GM12801 (cell line): ENCODE results near the gene EMP2.

Experiments used
- TF ChIP-seq, protein P1 (sequence below): IDR thresholded peaks from one replicate; pipeline ENCODE4 v1.5.1; 2011; ENCODE audit warnings: control low read depth; ENCODE audit not compliant: insufficient read length; ENCODE audit errors: extremely low read depth

Gene EMP2, protein sequence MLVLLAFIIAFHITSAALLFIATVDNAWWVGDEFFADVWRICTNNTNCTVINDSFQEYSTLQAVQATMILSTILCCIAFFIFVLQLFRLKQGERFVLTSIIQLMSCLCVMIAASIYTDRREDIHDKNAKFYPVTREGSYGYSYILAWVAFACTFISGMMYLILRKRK

DNA sequence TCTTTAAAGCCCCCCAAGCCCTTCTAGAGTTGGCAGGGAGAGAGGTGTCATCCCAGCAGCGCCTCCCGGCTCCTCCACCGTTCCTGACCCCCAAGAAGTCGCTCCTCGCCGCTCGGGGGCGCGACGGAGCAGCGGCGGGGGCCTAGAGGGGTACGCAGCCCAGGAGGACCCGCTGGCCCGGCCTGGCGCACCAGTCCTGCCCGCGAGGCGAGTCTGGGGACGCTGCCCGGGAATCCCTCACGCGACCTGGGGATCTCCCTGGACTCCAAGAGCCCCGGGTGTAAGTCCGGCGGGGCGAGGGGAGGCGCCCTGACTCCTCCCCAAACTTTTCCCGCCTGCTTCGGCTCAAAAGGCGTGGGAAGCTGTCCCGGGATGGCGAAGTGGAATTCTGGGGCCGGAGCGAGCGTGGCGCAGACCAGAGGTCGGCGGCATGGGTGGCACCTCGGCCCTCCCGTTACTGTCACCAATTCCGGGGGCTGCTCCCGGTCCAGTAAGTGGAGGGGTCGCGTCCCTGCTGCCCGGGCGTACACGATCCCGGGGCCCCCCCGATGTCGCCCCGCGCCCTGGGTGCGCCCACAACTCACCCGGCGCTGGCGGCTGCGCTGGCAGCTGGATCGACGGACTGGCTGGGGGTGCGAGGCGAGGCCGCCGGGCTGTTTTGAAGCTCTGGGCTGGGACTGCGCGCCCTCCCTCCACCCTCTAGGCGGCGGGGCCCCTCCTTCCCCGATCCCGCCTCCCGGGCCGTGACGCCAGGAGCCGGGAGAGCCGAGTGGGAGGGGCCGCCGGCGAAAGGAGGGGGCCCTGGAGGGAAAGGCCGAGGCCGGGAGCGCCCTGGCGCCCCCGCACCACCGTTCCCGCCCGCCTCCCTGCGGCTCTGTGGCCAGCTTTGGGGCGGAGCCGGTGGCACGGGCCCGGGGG lies at the start of gene EMP2:
Gene EMP2 (minus strand): TSS at position 634 of the 918 bp plus-strand sequence. CDS start 32,981 bp downstream, outside the sequence.
- TF ChIP-seq, protein P1, sequence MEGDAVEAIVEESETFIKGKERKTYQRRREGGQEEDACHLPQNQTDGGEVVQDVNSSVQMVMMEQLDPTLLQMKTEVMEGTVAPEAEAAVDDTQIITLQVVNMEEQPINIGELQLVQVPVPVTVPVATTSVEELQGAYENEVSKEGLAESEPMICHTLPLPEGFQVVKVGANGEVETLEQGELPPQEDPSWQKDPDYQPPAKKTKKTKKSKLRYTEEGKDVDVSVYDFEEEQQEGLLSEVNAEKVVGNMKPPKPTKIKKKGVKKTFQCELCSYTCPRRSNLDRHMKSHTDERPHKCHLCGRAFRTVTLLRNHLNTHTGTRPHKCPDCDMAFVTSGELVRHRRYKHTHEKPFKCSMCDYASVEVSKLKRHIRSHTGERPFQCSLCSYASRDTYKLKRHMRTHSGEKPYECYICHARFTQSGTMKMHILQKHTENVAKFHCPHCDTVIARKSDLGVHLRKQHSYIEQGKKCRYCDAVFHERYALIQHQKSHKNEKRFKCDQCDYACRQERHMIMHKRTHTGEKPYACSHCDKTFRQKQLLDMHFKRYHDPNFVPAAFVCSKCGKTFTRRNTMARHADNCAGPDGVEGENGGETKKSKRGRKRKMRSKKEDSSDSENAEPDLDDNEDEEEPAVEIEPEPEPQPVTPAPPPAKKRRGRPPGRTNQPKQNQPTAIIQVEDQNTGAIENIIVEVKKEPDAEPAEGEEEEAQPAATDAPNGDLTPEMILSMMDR, result no peak

DNA sequence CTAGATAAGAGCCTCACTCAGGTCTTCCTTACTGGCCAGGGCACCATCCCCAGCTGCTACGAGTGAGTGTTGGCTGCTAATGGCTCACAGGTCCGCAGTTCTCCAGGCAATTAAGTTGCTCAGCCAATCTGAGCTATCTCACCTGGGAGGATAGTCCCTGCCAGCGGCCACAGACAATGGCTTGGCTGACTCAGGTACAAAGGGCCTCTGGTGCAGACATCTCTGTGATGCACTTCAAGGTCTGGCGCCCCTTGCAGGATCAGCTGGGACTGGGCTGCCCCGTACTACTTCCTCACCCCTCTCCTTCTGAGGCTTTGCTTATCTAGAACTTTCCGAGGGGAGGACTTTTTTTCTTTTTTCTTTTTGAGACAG lies 49.2 kb upstream of the EMP2 start:
- TF ChIP-seq, protein P1, result no peak

DNA sequence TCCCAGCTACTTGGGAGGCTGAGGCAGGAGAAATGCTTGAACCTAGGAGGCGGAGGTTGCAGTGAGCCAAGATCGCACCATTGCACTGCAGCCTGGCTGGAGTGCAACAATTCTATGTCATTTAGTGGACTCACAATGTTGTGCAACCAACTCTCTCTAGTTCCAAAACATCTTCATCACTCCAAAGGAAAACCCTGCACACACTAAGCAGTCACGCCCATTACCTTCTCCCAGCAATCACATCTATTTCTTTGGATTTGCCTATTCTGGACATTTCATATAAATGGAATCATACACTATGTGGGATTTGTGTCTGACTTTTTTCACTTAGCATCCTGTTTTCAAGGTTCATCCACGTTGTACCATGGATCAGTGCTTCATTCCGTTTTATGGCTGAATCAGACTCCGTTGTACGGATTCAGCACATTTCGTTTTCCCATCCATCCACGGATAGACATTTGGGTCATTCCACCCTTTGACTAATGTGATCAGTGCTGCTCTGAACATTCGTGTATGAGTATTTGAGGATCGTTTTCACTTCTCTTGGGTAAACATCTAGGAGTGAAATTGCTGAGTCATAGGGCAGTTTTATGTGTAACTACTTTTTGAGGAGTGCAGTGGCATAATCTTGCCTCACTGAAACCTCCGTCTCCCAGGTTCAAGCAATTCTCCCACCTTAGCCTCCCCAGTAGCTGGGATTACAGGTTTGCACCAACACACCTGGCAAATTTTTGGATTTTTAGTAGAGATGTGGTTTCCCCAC lies 45.4 kb upstream of the EMP2 start:
- TF ChIP-seq, protein P1, result no peak

DNA sequence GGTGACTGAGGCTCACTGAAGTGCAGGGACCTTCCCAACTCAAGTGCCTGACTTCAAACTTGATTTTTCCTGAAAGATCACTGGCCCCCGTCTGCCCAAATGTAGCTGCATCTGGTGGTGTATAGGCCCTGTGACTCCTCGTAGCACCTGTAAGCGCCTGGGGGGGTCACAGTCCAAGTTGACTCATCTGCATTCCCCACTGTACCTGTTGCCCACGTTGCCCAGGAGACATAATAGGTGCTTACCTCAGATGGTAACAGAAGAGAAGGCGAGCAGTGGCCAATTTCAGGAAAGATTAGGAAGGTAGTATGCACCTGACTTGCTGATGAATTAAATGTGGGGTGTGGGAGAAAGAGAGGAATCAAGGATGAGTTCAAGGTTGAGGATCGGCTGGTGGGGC lies 44.1 kb upstream of the EMP2 start:
- TF ChIP-seq, protein P1, result no peak

DNA sequence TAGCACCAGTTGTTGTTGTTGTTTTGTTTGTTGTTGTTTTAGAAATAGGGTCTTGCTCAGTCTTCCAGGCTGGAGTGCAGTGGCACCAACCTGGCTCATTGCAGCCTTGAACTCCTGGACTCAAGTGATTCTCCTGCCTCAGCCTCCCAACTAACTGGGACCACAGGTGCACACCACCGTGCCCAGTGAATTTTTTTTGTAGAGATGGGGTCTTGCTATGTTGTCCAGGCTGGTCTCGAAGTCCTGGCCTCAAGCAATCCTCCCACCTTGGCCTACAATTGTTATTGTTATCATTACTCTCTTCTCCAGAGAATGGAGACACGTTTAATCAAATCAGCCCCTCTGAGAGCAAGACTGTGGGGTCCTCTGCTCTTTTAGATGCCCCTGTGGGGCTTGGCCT lies 42.7 kb upstream of the EMP2 start:
- TF ChIP-seq, protein P1, result no peak

DNA sequence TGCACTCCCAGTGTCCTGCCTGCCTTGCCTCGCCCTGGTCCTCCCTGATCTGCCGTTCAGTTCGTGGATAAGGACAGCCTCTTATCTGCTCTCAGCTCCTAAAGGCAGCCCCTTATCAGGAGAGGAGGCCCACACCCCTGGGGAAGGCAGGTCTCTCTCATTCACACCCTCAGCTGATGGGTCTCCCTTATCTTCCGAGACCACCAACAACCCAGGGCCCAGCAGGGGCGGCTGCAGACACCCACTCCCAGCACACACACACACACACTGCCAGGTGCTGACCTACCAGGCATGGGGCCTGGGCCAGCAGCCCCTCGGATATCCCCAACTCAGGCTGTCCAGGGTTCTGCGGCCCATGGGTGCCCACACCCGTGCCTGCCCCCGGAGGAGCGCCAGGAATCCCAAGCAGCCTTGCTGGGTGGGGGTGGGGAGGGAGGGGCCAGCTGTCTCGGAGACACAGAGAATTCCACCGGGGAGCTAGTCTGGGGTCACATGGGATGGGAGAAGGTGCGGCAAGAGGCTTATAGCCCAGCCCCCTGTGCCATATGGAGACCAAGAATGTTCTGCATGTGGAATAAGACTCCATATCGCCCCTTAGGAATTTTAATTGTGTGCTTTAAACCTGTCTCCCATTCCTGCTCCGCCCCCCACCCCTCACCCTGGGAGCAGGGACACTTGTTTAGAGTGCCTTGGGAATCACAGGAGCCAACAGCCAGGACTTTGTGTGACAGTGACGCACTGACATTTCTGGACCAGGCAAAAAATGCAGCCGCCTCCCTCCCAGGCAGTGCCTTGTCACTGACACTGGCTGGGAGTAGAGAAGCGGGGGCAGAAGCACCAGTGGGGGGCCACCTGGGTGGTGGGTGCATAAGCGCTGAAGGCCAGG lies 41.9 kb upstream of the EMP2 start:
- TF ChIP-seq, protein P1, result no peak
